ENCODE results near the gene LIF.

The LIF gene

GRCh38 chr22:30226192-30226832 is 20.2 kb downstream of the LIF start:
- H3K27ac ChIP-seq: no peak overlapping the region
- TF ChIP-seq, protein P1, sequence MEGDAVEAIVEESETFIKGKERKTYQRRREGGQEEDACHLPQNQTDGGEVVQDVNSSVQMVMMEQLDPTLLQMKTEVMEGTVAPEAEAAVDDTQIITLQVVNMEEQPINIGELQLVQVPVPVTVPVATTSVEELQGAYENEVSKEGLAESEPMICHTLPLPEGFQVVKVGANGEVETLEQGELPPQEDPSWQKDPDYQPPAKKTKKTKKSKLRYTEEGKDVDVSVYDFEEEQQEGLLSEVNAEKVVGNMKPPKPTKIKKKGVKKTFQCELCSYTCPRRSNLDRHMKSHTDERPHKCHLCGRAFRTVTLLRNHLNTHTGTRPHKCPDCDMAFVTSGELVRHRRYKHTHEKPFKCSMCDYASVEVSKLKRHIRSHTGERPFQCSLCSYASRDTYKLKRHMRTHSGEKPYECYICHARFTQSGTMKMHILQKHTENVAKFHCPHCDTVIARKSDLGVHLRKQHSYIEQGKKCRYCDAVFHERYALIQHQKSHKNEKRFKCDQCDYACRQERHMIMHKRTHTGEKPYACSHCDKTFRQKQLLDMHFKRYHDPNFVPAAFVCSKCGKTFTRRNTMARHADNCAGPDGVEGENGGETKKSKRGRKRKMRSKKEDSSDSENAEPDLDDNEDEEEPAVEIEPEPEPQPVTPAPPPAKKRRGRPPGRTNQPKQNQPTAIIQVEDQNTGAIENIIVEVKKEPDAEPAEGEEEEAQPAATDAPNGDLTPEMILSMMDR (conservative IDR thresholded peaks at IDR 0.05): no peak

DNA sequence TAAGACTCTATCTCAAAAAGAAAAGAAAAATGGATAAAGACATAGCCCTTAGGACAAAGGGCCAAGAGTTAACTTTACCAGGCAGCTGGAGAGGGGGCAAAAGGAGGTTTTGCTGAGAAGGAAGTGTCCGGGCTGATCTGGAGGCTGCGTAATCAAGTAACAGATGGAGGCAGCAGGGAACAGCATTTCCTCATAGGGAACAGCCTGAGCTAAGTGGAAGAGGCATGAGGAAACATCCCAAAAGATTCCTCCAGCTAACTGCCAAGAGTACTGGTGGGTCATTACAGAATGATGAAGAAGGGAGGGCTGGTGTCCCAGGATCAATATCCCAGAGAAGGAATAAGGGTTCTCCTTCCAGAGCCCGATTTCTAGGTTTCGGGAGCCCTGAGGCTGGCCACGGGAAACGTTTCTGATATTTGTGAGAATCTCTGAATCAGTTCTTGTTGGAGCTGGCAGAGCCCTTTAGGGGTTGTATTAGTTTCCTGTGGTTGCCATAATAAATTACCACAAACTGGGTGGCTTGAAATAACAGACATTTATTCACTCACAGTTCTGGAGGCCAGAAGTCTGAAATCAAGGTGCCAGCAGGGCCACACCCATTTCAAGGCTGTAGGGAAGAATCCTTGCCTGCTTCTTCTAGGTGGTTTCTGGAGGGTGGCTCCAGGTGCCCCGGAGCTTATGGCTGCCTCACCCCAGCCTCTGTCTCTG is 21.2 kb downstream of the LIF start:
- TF ChIP-seq, protein P1 (conservative IDR thresholded peaks at IDR 0.05): no peak
- no peak overlapping the region for H3K27ac ChIP-seq

DNA sequence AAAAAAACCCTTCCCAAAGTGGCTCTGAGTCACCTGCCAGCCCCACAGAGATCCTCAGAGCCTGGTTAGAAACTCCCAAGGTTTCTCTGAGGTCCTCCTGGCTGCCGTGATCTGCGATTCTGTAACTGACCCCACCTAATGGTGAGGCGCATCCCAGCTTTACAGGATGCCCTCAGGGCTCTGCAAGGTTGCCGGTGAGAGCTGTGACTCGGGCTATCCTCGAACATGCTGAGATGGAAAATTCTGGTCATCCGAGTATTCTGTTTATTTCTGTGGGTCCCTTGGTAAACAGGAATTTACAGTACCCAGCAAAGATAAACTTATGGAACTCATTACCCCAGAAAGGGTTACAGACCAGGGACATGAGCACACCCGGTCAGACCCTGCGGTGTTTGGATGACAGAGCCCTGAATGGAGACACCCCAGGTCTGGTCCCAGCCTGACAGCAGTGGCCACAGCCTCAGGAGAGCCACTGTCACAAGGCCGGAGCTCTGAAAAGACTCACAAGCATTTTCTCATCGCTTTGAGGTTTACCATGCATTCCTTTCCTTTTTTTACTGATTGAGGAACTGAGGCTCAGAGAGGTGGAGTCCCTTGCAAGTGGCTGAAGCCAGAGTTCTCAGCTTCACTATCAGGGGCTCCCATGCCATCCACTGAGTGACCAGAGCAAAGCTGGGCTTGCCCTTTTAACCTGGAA is 22.2 kb downstream of the LIF start:
- TF ChIP-seq, protein P1 (conservative IDR thresholded peaks at IDR 0.05): no peak
- H3K27ac ChIP-seq: no peak overlapping the region

- TF ChIP-seq, protein P1 (conservative IDR thresholded peaks at IDR 0.05): no peak
- H3K27ac ChIP-seq: no peak overlapping the region
Measured at GRCh38 chr22:30223303-30223702, 23.3 kb downstream of the LIF start.

- TF ChIP-seq, protein P1 (conservative IDR thresholded peaks at IDR 0.05): no peak
- H3K27ac ChIP-seq: no peak overlapping the region
Measured at GRCh38 chr22:30222321-30222720, 24.2 kb downstream of the LIF start.

DNA sequence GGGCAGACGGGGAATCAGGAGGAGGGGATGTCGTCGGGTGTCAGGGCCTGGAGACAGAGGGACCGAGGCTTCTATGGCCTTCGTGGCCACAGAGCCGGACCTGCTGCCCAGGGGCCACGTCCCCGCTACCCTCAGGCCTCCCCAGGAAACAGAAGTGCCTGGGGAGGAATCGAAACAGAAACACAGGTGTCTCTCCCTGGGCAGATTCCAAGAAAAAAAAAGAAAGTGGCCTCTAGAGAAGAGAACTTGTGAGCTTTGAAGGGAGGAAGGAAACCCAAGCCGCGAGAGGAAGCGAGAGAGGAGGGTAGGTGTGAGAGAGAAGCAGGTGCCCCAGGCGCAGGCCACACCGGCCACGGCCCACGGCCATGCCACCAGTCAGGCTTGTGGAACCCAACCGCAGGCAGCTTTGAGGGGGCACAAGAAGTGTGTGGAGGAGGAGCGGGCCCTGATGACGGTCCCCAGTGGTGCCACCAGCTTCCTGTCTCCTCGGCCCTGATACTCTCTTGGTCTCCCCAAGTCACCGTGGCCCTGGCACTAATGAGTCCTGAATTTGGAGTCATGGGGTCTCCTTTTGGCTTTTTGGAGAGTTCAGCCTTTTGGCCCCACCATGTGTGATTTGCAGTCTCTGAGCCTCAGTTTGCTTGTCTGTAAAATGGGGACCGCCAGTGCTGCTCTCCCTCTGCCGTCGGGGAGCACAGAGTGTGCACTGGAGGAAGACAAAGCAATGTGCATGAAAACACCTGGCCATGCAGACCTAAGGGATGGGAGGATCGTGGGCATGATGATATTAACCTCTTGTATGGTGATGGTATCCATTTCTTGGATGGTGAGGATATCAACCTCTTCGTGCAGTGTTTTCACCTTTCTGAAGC is 25.2 kb downstream of the LIF start:
- H3K27ac ChIP-seq: no peak overlapping the region
- TF ChIP-seq, protein P1 (conservative IDR thresholded peaks at IDR 0.05): no peak
